Ishikawa (cell line): ENCODE results near the gene MAGEA3.
"Not testable (repeated sequence)": the region's sequence is repeated elsewhere in the genome, so short reads cannot be mapped to it uniquely, and the experiment has no call there.

Experiments used
- CEBPB ChIP-seq: IDR thresholded peaks from 2 replicates; pipeline ENCODE4 v1.6.1; 2012
- CREB1 ChIP-seq: IDR thresholded peaks from 2 replicates; pipeline ENCODE4 v1.6.1; 2012; ENCODE audit warnings: low read depth
- EGR1 ChIP-seq: IDR thresholded peaks from 2 replicates; pipeline ENCODE4 v1.6.1; 2012
- EP300 ChIP-seq: IDR thresholded peaks from 2 replicates; pipeline ENCODE4 v1.6.1; 2012; ENCODE audit warnings: borderline replicate concordance
- FOXM1 ChIP-seq: IDR thresholded peaks from 2 replicates; pipeline ENCODE4 v1.6.1; 2012; ENCODE audit warnings: low read depth, borderline replicate concordance
- NFIC ChIP-seq: IDR thresholded peaks from 2 replicates; pipeline ENCODE4 v1.6.1; 2012
- RAD21 ChIP-seq: IDR thresholded peaks from 2 replicates; pipeline ENCODE4 v1.6.1; 2012; ENCODE audit warnings: low read depth
- REST ChIP-seq: IDR thresholded peaks from 2 replicates; pipeline ENCODE4 v1.6.1; 2012; ENCODE audit warnings: low read depth, mild to moderate bottlenecking
- TAF1 ChIP-seq: IDR thresholded peaks from 2 replicates; pipeline ENCODE4 v1.6.1; 2012; ENCODE audit warnings: low read depth, mild to moderate bottlenecking
- TCF12 ChIP-seq: IDR thresholded peaks from 2 replicates; pipeline ENCODE4 v1.6.1; 2012; ENCODE audit warnings: low read depth
- TEAD4 ChIP-seq: IDR thresholded peaks from 2 replicates; pipeline ENCODE4 v1.6.1; 2012
- YY1 ChIP-seq: IDR thresholded peaks from 2 replicates; pipeline ENCODE4 v1.6.1; 2012; ENCODE audit warnings: low read depth
- ZBTB7A ChIP-seq: IDR thresholded peaks from 2 replicates; pipeline ENCODE4 v1.6.1; 2012; ENCODE audit warnings: low read depth
- TF ChIP-seq, protein P1 (sequence below): IDR thresholded peaks from 2 replicates; pipeline ENCODE4 v1.6.1; 2012
- TF ChIP-seq, protein P2 (sequence below): IDR thresholded peaks from 2 replicates; pipeline ENCODE4 v1.6.1; 2012

Gene MAGEA3

GRCh38 chrX:152697952-152698931 is at the start of gene MAGEA3:
Gene MAGEA3, plus strand, starts transcription at chrX:152698794. Its CDS starts 2,039 bp downstream, at chrX:152700833.
- not testable (repeated sequence) for TF ChIP-seq TCF12, YY1, RAD21

DNA sequence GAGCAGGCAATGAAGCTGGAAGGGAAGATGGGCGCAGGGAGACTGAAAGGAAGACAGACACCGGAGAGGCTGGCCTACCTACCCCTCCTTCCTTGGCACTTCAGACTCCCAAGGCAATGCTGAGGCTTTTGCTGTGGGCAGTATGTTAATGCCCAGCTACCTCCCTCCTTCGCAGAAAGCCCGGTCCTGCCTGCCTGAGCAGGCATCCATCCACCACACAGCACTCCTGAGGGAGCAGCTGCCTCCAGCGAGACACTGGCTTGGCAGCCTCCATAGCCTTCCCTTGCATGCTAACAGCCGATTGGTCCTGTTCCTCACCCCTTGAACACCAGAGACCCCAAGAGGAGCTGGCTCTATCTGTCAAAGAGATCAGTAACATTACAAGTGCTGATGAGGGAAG is 46.5 kb upstream of the MAGEA3 start:
- no peak for TF ChIP-seq NFIC

GRCh38 chrX:152652467-152652866 is 46.1 kb upstream of the MAGEA3 start:
- no peak for TF ChIP-seq FOXM1
- no peak for TF ChIP-seq REST
- TF ChIP-seq CEBPB: no peak
- TF ChIP-seq, protein P1, sequence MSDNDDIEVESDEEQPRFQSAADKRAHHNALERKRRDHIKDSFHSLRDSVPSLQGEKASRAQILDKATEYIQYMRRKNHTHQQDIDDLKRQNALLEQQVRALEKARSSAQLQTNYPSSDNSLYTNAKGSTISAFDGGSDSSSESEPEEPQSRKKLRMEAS: no peak
- no peak for TF ChIP-seq EGR1

GRCh38 chrX:152656087-152656486 is 42.5 kb upstream of the MAGEA3 start:
- TF ChIP-seq EP300 (no peak), TCF12 (no peak), REST (no peak), FOXM1 (no peak), ZBTB7A (no peak), EGR1 (no peak), NFIC (no peak), RAD21 (no peak), TAF1 (no peak), CREB1 (no peak), TEAD4 (no peak)
- TF ChIP-seq, protein P2, sequence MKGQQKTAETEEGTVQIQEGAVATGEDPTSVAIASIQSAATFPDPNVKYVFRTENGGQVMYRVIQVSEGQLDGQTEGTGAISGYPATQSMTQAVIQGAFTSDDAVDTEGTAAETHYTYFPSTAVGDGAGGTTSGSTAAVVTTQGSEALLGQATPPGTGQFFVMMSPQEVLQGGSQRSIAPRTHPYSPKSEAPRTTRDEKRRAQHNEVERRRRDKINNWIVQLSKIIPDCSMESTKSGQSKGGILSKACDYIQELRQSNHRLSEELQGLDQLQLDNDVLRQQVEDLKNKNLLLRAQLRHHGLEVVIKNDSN: no peak

GRCh38 chrX:152656890-152657289 is 41.7 kb upstream of the MAGEA3 start:
- no peak for TF ChIP-seq ZBTB7A
- TF ChIP-seq, protein P2: no peak

- TF ChIP-seq RAD21: no peak
- no peak for TF ChIP-seq YY1
- no peak for TF ChIP-seq TCF12
- TF ChIP-seq FOXM1: no peak
- TF ChIP-seq, protein P1: no peak
Measured at GRCh38 chrX:152658302-152658701, 40.3 kb upstream of the MAGEA3 start.

DNA sequence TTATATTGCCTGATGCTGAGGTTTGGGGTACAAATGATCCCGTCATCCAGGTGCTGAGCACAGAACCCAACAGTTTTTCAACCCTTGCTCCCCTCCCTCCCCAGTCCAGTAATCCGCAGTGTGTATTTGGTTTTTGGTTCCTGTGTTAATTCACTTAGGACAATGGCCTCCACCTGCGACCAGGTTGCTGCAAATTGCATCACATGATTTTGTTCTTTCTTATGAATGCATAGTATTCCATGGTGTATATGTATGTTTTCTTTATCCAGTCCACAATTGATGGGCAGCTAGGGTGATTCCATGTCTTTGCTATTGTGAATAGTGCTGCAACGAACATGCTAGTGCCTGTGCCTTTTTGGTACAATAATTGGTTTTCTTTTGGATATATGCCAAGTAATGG is 35.5 kb upstream of the MAGEA3 start:
- TF ChIP-seq EP300: no peak
- no peak for TF ChIP-seq REST
- TF ChIP-seq ZBTB7A: no peak
- TF ChIP-seq, protein P2: no peak
